Kidney (tissue), 14 donors: ENCODE measurements around the gene CPT1C. TPM values are rescaled to one million over a fixed set of nuclear protein-coding genes. Genes with fewer than 3 reads are reported as not detected.

Source experiments
- DNase-seq, 5 donors: peaks; one replicate each; pipeline ENCODE4 v3.0.0-alpha.2; 2013 to 2020
- FAIRE-seq: peaks from 2 replicates; lab custom pipeline; 2012; peaks lifted over from hg19 to GRCh38; lab: Jason Lieb, UNC
- H3K27ac ChIP-seq, 2 donors: one replicate each; pipeline ENCODE4 v1.7.0; 2013; ENCODE audit warnings: low read depth in 2 of 2, low read length in 2 of 2, inconsistent platforms in 1 of 2
- H3K27me3 ChIP-seq: one replicate; pipeline ENCODE4 v1.7.1; 2013; ENCODE audit warnings: low read length, inconsistent platforms; ENCODE audit not compliant: control insufficient read depth, insufficient read depth
- H3K36me3 ChIP-seq, 3 donors: one replicate each; pipeline versions ENCODE4 v1.7.0 to v1.7.1; 2013; ENCODE audit warnings: low read length in 3 of 3, control low read depth in 1 of 3, inconsistent platforms in 1 of 3; ENCODE audit not compliant: insufficient read depth in 3 of 3, control insufficient read depth in 2 of 3
- H3K4me1 ChIP-seq, 3 donors: one replicate each; pipeline versions ENCODE4 v1.7.0 to v1.7.1; 2013; ENCODE audit warnings: low read length in 3 of 3, inconsistent platforms in 1 of 3, low read depth in 1 of 3; ENCODE audit not compliant: control insufficient read depth in 2 of 3, insufficient read depth in 2 of 3
- H3K4me3 ChIP-seq, 3 donors: one replicate each; pipeline versions ENCODE4 v1.7.0 to v1.8.1; 2013; ENCODE audit warnings: low read length in 3 of 3, control low read depth in 1 of 3, inconsistent platforms in 1 of 3
- H3K9ac ChIP-seq, 3 donors: one replicate each; pipeline versions ENCODE4 v1.7.0 to v1.7.1; 2013; ENCODE audit warnings: low read length in 3 of 3, control low read depth in 1 of 3, inconsistent platforms in 1 of 3
- H3K9me3 ChIP-seq, 3 donors: one replicate each; pipeline versions ENCODE4 v1.7.0 to v1.7.1; 2013; ENCODE audit warnings: low read length in 3 of 3, control low read depth in 1 of 3, inconsistent platforms in 1 of 3; ENCODE audit not compliant: control insufficient read depth in 2 of 3, insufficient read depth in 1 of 3
- CTCF ChIP-seq: IDR thresholded peaks from 3 replicates; pipeline ENCODE4 v1.5.1; 2012; ENCODE audit warnings: mild to moderate bottlenecking, moderate library complexity, borderline replicate concordance; ENCODE audit not compliant: insufficient read depth; ENCODE audit errors: extremely low read depth
- intact Hi-C: fragments of 100-400 bp; cut with DNase I; formaldehyde crosslinking; loops from one replicate; pipeline ENCODE4 v1.11.1; 2022
- polyA plus RNA-seq: library from polyadenylated mRNA; stranded (reverse); fragments of 350-450 nt; fragmentation: Illumina TruSeq; extraction: RNeasy Lipid Tissue Mini Kit (QIAGEN cat#74804); gene quantifications from one replicate; pipeline ENCODE4 v1.2.3, GENCODE V29; 2014; ENCODE audit warnings: low read depth, low replicate concordance; ENCODE audit not compliant: insufficient read depth
- total RNA-seq: library from RNA; stranded (reverse); fragmentation: NEBNext Ultra II Directional; extraction: Animal tissue kit (Norgen Biotek cat#: 25700); gene quantifications from one replicate; pipeline ENCODE4 v1.2.1, GENCODE V29; 2021
- donor health status: control.
- donor health status: control.
- donor health status: control.
- donor health status: control.
- donor health status: control.
- donor health status: DM: yes; HTN: yes; CAD: no.
- donor health status: Normal renal cell carcinoma (clear cell type).

The CPT1C gene
- total and polyA plus RNA-seq, 2 donors from 2014 or later = 2.6 to 6.0 TPM

- Histone ChIP-seq H3K27me3 (no peaks in the 10 kb centered on the region), H3K9ac (no peak overlapping the region), H3K9me3 (no peaks in the 10 kb centered on the region), H3K36me3 (no peaks in the 10 kb centered on the region), H3K27ac (no peak overlapping the region), H3K4me3 (no peak overlapping the region), H3K4me1 (peaks cover 0 to 14% (median 5%) of the 10 kb centered on the region in 3 donors)
- intact Hi-C loops = no loop called here
- DNase-seq = no peak
- TF ChIP-seq CTCF = no peak
- no peak for FAIRE-seq
Measured at GRCh38 chr19:49669516-49669915, 21.4 kb upstream of the CPT1C start.

GRCh38 chr19:49672131-49672919, 18.6 kb upstream of the CPT1C start:
- intact Hi-C loops = no loop called here
- peak overlapping the region in 1 of 3 donors; percentile 67 for H3K9ac ChIP-seq
- H3K4me3 ChIP-seq = peak overlapping the region in 2 of 3 donors; percentile 19 to 41
- no peaks in the 10 kb centered on the region for H3K9me3 ChIP-seq
- TF ChIP-seq CTCF = peak; percentile 86
- DNase-seq (peak; percentile 85 to 93 (median 89)), FAIRE-seq (no peak)
- H3K36me3 ChIP-seq = no peaks in the 10 kb centered on the region
- H3K4me1 ChIP-seq = peaks cover 0 to 8% (median 0%) of the 10 kb centered on the region in 3 donors
- H3K27me3 ChIP-seq = no peaks in the 10 kb centered on the region
- H3K27ac ChIP-seq = peak overlapping the region; percentile 41 to 71

- no peak for TF ChIP-seq CTCF
- Histone ChIP-seq H3K9me3 (no peaks in the 10 kb centered on the region), H3K27ac (peak overlapping the region; percentile 91 to 97), H3K4me1 (peaks cover 0 to 23% (median 6%) of the 10 kb centered on the region in 3 donors), H3K9ac (peak overlapping the region; percentile 4 to 97 (median 72)), H3K36me3 (no peaks in the 10 kb centered on the region), H3K27me3 (no peaks in the 10 kb centered on the region), H3K4me3 (peak overlapping the region; percentile 47 to 93 (median 61))
- intact Hi-C loops = no loop called here
- DNase-seq = peak in 3 of 5 donors; percentile 94 to 97 (median 96)
- no peak for FAIRE-seq
Measured at GRCh38 chr19:49676136-49676783, 14.7 kb upstream of the CPT1C start.
